ENCODE results near the gene LARP4.

LARP4 gene

DNA sequence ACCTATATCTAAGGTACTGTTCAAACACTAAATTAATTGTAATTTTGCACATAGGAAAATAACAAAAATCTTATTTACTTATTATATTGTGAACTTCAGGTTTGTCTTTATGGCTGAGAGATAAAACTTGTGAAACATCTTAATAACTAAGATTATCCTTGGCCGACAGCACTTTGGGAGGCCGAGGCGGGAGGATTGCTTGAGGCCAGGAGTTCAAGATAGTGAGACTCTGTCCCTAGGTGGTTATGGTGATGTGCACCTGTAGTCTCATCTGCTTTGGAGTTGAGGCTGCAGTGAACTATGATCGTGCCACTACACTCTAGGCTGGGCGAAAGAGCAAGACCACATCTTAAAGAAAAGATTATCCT is 126.7 kb downstream of the LARP4 start:
- H3K4me3 ChIP-seq (ENCODE audit: control insufficient read depth, low read depth, low read length): no peak overlapping the region
- TF ChIP-seq, protein P1, sequence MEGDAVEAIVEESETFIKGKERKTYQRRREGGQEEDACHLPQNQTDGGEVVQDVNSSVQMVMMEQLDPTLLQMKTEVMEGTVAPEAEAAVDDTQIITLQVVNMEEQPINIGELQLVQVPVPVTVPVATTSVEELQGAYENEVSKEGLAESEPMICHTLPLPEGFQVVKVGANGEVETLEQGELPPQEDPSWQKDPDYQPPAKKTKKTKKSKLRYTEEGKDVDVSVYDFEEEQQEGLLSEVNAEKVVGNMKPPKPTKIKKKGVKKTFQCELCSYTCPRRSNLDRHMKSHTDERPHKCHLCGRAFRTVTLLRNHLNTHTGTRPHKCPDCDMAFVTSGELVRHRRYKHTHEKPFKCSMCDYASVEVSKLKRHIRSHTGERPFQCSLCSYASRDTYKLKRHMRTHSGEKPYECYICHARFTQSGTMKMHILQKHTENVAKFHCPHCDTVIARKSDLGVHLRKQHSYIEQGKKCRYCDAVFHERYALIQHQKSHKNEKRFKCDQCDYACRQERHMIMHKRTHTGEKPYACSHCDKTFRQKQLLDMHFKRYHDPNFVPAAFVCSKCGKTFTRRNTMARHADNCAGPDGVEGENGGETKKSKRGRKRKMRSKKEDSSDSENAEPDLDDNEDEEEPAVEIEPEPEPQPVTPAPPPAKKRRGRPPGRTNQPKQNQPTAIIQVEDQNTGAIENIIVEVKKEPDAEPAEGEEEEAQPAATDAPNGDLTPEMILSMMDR (conservative IDR thresholded peaks at IDR 0.05; ENCODE audit: control insufficient read depth, insufficient read depth, low read depth, low read length): no peak
- no peak for DNase-seq (ENCODE audit: low read depth)

DNA sequence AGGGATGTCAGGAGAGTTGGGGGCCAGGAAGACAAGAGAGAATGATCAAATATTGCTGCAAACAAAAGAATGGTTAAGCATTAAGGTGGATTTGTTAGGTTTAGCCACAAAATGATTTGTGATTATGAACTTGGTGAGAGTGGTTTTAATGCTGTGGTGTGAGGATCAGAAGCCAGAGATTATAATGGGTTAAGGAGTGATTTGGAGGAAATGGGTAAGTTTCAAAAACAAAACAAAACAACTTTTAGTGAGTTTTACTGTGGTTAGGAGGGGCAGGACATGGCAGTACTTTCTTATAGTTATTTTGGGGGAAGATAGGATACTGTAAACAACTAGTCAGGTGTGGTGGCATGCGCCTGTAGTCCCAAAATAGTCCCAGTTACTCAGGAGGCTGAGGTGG is 128.1 kb downstream of the LARP4 start:
- DNase-seq (ENCODE audit: low read depth): no peak
- TF ChIP-seq, protein P1 (conservative IDR thresholded peaks at IDR 0.05; ENCODE audit: control insufficient read depth, insufficient read depth, low read depth, low read length): no peak

DNA sequence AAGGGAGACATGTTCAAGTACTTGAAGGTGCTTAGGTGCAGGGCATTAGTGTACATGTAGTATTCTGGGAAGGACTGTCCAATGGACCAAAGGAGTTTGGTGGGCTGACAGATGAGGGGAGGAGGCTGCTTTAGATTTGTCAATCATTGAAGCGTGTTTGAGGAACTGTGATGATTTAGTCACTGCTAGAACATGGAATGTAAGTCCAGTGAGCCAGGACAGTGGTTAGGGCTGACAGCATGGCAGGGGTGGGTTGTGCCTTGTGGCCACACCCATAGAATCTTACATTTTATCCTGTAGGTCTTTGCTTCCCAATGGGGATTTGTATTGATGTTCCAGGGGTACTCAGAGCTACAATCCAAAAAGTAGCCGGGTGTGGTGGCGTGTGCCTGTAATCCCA is 128.7 kb downstream of the LARP4 start:
- no peak for DNase-seq (ENCODE audit: low read depth)
- H3K4me3 ChIP-seq (ENCODE audit: control insufficient read depth, low read depth, low read length): no peak overlapping the region
- TF ChIP-seq, protein P1 (conservative IDR thresholded peaks at IDR 0.05; ENCODE audit: control insufficient read depth, insufficient read depth, low read depth, low read length): no peak

More for the DNA sequence above, 128.1 kb downstream of the LARP4 start:
- no peak overlapping the region for H3K4me3 ChIP-seq (ENCODE audit: control insufficient read depth, low read depth, low read length)
